GM21515 (cell line): Measurements from ENCODE around the gene B3GNT8.
"Not testable (repeated sequence)": the region's sequence is repeated elsewhere in the genome, so short reads cannot be mapped to it uniquely, and the experiment has no call there.

Experiments used
- ATAC-seq: cut with Tn5 transposase; IDR thresholded peaks from one replicate; pipeline ENCODE4 v1.9.1; 2021; ENCODE audit not compliant: unreplicated experiment

Gene B3GNT8

DNA sequence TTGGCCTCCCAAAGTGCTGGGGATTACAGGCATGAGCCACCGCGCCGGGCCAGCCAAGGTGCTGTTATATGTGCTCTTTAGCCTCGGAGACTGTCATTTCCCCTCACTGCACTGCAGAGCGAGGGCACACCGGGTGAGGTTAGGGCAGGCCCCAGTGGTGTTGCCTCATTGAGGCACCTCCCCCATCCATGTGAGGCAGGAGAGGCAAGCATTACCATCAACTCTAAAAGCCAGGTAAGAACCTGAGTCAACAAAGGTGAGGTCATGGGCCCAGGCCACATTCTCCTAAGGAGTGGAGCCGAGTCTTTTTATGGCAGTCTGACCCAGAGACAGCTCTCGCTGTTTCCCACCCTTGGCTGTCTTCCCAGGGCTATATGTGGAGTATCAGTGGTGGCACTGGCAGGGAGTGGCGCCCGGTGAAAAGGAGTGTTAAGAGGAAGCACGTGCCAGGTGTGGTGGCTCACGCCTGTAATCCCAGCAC, 10.9 kb downstream of the B3GNT8 start:
- ATAC-seq: no peak

DNA sequence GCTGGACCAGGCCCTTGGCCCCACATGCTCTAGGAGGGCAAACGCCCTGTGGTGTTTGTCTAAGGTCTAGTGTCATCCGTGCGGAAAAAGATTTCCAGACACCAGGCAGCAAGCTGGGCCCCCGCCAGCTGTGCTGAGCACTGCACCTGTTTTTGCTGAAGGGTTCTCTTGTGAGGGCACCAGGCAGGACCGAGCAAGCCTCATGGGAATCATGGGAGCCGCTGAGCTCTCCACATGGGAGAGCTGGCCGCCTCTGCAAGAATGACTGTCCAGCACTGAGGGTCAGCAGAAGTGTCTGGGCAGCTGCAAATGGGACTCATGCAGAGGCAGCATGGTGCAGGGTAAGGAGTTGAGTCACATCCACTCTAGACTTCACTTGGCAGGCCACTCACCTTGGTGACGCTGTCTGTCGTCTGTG, 12.0 kb downstream of the B3GNT8 start:
- ATAC-seq: no peak

DNA sequence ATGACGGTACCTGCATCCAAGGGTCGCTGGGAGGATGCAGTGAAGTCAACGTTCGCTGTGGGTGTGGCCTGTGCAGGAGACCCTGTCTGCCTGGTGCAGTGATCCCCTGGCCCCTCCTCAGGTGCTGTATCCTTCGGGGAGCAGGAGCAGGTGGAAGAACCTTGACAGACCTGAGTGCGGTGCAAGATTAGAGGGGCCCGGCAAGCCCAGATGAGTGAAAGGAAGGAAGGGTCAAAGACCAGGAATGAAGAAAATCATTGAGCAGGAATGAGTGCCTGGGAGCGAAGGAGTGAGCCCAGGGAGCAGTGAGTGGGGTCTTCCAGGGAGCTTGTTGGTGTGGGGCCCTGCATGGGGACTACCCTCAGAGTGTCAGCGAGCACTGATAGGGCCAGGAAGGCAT, 12.7 kb downstream of the B3GNT8 start:
- ATAC-seq: no peak

DNA sequence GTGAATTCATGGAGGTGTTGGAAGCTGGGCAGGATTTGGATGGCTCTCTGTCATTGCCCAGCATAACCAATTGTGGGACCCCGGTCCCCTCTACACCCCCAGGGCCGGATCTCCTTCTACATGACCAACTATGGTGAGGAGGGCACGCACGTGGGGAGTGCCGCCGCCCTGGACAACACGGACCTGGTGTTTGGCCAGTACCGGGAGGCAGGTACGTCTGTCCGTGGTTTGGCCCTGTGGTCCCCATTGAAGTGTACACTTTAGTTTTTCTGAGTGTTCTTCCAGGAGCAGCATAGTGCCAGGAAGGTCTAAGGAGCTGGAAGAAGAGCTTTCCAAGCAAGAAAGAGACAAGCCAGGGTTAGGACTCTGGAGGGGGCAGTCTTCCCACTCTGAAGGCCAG, 13.2 kb downstream of the B3GNT8 start:
- no peak for ATAC-seq

DNA sequence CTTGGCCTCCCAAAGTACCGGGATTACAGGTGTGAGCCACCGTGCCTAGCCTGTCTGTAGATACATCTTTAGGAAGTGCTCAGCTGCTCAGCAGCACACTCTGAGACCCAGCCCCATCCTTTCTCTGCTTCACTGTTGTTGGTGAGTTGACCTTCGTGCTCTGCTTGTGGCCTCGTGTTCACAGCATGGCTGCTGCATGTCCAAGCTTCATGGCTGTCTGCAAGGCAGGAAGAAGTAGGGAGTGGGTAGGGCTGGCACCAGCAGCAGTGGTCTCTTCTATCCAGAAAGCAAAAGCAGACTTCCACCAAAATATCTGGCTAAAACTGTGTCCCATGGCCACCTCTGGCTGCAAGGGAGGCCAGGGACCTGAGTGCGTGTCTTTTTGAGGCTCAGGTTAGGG, 14.2 kb downstream of the B3GNT8 start:
- ATAC-seq: no peak

DNA sequence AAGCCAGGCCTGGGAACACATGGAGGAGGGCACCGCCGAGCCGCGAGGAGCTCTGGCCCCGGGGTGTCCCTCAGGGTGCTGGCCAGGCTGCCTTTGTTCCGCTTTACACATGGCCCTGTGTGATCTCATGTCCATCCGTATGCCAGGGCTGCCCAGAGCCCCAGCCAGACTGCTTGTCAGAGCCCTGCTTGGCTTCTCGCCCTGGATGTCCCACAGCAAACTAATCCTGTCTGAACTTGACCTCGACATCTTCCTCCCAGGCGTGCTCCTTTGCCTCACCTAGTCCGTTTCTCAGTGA, 15.3 kb downstream of the B3GNT8 start:
- ATAC-seq: no peak

DNA sequence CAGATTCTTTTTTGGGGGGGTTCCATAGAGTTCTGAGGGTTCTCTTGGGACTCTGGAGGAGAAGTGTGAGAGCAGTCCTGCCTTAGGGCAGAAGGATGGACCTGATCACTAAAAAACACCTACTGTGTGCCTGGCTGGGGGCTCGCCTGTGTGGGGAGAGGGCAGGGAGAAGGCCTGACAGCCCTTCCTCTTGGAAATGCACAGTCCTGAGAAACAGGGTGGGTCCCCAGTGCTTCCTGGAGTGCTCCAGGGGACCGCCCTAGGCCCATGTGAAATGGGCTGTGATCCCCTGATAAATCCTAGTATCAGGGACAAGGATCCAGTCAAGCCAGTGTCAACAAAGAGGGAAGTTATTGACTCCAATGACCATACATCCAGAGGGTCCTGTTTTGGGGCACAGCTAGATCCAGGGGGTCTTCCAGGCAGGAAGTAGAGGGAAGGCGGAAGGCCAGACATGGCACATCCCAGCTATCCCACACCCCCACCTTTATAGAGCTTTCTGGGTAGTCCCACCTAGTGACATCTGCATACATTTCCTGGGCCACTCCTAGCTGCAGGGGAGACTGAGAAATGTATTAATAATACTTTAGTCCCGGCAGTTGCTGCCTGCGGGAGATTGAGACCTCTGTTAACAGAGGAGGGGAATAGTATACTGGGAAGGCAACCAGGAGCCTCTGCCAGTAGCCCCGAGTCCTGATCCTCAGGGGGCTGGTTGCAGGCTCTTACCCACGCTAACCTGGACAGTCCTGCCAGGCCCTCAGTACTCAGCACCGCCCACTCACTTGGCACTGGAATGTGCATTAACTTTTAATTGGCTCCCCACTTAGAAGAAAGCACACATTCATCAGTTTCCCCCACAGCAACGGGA, 15.8 kb downstream of the B3GNT8 start:
- ATAC-seq: no peak

DNA sequence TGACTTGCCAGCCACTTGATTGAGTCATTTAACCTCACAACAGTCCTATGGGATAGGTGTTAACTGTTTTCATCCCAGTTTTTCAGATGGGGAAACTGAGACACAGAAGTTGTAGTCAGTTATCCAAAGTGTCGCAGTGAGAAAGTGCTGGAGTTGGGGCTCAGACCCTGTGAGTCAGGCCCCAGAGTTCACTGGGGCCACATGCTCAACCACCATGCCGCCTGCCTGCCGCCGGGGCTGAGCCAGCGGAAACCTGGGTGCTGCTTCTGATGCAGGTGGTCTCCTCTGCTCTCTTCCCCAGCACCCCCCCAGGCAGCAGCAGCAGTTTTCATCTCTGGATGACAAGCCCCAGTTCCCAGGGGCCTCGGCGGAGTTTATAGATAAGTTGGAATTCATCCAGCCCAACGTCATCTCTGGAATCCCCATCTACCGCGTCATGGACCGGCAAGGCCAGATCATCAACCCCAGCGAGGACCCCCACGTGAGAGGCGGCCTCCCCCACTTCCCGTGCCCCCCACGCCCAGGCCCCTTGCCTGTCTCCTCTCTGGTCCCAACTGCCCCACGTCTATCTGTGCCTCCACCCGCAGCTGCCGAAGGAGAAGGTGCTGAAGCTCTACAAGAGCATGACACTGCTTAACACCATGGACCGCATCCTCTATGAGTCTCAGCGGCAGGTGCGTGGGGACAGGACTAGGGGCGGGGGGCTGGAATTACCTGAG, 16.7 kb downstream of the B3GNT8 start:
- ATAC-seq: no peak

DNA sequence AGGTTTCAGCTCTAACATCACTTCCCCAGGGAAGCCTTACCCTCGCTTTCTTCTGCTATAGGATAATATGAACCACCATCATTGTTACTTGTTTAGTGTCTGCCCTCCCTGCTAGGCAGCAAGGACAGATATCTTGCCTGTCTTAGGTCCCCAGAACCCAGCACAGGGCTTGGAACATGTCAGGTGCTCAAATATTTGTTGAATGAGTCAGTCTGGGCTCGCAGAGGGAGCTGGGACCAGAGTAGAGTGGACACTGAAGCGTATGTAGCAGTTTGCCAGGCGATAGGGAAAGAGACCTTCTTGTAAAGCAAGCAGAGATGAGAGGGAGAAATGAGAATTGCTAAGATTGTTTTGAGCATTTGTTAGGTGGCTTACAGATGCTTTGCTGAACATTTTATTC, 17.9 kb downstream of the B3GNT8 start:
- no peak for ATAC-seq

DNA sequence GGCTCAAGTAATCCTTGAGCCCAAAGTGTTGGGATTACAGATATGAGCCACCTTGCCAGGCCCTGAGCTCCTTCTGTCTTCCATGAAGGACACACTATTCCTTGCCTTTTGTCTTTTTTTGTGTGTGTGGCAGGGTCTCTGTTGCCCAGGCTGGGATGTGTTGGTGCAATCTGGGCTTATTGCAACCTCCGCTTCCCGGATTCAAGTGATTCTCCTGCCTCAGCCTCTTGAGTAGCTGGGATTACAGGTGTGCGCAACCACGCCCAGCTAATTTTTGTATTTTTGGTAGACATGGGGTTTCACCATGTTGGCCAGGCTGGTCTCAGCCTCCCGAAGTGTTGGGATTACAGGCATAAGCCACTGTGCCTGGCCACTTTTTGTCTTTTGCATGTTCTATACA, 18.3 kb downstream of the B3GNT8 start:
- not testable (repeated sequence) for ATAC-seq

DNA sequence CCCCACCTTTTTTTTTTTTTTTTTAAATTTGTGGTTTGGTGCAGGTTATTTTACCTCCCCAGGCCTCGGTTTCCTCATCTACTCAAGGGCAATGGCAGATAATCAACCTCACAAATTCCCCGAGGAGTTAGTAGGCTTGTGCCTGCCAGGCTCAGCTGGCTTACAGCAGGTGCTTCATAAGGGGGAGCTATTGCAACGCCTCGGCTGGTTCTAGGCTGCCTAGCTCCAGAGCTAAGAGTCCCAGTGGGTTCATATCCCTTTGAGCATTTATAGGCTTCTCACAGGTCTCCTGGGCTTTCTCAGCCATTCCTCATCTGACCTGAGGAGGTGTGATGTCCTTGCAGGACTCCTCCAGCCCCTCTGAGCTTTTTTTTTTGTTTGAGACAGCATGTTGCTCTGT, 18.9 kb downstream of the B3GNT8 start:
- ATAC-seq: no peak

DNA sequence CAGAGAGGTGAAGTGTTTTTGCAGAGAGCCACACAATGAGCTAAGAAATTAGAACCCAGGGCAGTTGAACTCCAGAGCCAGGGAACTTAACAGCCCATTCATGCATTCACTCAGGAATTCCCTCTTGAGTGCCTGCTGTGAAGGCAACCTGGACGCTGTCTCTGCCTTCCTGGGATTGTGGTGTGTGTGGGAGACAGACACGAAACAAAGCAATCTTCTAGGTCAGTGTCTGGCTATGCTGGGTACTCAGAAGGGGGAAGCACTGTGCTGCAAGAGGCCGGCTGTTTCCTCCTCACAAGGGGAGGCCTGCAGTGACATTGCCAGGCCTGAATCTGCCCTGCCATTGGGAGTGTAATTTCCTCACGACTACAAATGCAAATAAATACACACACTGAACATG, 19.9 kb downstream of the B3GNT8 start:
- ATAC-seq: no peak

DNA sequence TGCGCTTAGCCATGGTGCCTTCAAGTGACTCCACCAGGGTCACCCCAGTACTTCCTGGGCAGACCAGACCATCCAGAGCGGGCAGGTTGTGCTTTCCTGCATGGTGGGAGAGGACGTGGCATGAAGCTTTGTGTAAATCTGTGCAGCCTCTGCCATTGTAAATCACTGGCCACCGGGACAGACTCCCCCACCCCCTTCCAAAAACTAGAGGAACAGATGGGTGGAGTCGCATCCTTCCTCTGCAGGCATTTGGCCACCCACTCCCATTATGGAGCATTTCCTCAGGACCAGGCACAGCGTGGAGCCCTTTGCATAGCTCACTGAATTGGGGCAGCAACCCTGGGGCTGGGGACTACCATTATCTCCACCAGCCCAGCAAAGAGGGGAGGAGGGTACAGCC, 21.4 kb downstream of the B3GNT8 start:
- no peak for ATAC-seq

DNA sequence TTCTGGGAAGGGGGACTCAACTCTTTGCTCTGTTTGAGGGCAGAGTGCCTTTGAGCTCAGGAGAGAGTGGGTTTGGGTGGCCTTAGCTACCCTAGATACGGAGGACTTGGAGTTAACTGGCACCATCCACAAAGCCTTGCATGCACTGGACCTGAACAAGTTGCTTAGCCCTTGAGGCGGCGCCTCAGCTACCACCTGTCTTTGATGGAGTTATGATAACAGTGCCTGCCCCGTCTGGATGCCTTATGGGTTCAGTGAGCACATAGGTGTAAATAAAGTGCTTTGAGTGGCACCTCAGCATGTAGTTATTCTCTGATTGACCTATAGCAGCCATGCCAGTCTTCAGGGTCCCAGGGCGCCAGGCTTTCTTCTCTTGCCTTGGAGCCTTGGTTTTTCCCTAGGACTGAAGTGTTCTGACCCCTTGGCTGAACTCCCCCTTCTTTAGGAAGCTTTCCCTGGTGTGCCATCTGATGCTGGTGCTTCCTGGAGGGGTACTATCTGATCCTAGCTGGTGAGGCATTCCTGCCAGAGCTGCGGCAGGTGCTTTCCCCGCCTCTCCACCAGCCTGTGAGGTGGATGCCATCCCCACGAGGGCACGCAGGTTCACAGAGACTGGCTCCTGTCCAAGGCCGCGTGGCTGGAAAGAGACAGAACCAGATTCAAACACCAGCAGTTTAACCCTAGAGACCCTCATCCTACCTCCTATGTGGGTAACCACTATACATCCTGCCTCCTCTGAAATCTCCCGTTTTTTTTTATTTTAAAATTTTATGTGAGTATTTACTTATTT, 23.8 kb downstream of the B3GNT8 start:
- ATAC-seq: no peak

DNA sequence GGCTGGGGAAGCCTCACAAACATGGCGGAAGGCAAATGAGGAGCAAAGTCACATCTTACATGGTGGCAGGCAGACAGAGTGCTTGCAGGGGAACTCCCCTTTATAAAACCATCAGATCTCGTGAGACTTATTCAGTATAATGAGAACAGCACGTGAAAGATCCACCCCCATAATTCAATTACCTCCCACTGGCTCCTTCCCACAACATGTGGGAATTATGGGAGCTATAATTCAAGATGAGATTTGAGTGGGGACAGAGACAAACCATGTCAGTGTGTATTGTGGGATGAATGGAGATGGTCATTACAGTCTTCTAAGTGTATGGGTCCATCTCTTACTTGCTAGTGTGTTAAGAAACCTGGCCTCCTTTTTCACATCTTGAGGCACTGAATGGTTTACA, 25.2 kb downstream of the B3GNT8 start:
- no peak for ATAC-seq

DNA sequence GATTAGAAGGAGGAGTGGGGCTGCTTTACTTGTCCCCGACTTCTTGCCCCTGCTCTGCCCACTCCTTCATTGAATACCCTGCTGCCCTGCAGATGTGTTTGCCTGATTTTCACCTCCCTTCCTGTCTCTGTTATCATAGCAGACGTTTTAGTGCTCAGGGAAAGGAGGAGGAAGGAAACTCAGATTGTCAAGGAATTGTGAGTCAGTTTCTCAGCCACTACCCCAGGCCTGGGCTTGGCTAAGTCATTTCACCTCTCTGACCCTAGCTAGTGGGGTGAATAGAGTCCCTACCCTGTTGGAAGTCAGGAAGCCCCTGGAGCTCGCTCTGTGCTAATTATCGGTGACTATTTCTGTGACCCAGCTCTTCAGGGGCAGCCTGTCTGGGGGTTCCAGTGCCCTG, 25.7 kb downstream of the B3GNT8 start:
- ATAC-seq: no peak

DNA sequence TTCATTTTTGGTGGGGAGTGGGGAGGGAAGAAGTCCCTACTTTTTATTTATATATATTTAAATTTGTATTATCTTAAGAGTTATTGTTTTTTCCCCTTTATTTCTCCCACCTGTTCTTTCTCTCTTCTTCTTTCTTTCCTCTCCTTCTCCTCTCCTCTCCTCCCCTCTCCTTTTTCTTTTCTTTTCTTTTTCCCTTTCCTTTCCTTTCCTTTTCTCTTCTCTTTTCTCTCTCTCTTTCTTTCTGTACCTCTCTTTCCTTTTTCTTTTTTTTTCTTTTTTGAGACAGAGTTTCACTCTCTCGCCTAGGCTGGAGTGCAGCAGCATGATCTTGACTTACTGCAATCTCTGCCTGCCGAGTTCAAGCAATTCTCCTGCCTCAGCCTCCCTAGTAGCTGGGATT, 27.6 kb downstream of the B3GNT8 start:
- no peak for ATAC-seq

DNA sequence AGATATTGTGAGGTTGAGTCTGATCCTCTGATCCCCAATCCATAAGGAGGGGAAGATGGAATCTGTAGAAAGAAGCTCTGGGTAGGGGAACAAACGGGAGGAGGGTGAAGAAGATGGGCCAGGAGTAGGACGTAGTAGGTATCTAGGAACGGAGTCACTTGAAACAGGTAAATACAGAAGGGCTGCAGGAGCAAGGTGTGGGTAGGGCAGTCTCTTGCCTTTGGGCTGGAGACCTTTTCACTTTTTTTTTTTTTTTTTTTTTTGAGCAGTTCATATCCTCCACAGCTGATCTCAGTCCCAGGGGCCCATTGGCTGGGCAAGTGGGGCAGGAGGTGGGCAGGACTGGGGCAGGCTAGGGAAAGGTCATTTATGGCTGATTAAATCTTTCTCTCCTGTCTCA, 28.1 kb downstream of the B3GNT8 start:
- no peak for ATAC-seq

DNA sequence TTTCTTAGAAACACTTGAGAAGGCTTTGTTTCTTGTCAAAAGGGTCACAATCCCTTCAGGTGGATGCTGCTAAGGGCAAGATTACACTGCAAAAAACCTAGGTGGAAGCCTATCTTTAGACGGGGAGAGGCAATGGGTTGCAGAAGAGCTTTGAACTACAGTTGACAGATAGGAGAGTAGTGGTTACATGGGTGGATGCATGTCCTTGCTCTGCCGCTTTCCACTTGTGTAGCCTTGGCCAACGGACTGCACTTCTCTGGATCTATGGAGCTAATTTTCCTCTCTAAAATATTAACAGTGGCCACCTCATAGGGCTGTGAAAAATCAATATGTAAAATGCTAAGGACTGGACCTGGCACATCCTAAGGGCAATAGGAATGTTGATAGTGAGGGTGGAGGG, 28.6 kb downstream of the B3GNT8 start:
- ATAC-seq: no peak

DNA sequence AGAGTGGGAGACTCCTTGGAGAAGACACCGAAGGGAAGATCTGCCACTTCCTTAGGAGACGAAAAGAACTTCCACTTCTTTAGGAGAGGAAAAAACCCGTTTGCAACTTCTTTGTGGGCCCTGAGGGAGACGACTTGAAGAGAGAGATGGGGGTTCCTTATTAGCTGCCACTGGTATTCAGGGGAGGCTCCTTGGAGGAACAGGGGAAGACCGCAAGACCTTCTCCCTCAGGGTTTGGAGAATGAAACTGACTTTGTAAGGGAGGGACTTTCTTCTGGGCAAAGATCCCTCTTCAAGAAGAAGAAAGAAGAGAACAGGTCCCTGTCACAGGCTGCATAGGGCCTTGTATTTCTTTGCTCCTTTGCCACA, 29.1 kb downstream of the B3GNT8 start:
- no peak for ATAC-seq

DNA sequence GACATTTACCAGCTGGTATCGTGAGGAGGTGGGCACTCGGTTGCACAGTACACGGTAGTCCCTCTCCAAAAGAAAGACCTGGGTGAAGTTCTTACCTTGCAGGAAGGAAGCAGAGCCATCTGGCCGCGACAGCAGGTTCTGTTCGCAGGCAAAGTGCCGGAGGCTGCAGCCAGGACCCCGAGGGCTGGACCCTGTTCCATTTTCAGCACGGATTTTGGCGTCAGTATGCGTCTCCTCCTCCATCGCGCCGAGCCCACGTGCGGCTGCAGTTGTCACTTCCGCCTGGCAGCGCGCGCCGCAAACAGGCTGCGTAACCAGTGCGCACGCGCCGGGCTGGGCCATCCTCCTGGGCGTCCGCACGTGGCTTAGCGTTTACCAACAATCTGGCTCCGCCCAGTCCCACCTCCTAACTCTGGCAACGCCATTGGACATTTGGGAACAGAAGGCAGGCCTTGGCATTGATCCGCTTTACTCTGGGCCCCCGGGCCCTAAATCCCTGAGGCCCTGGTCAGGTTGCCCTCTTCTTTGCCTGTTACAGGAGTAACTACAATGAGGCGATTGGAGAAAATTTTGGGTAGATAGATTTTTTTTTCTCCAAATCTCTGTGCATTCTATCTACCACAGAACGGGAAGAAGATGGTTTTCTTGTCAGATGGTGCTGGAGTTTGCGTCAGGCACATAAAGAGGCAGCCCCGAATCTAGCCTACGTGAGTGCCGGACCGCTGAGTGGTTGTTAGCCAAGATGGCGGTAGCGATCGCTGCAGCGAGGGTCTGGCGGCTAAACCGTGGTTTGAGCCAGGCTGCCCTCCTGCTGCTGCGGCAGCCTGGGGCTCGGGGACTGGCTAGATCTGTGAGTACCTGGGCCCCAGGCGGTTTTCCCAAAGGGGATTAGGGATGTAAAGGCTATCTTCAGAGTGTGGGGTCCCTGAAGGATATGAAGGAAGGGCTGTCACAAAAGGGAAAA, 29.8 kb downstream of the B3GNT8 start, which contains the start of the genes BCKDHA and EXOSC5:
BCKDHA (plus strand) TSS at position 733 of the 964 bp plus-strand sequence; CDS start at position 743, 10 bp downstream.
EXOSC5 (minus strand) TSS at position 274 of the 964 bp plus-strand sequence; CDS start at position 243, 31 bp downstream.
- peak; percentile 87 for ATAC-seq
